Esophagus squamous epithelium (tissue), 4 donors: ENCODE measurements around the gene TROAP.

ENCODE experiments used
- POLR2A ChIP-seq, 4 donors: fragments of 450-650 bp; IDR thresholded peaks; one replicate each; pipeline ENCODE4 v1.6.1; 2017; ENCODE audit warnings: antibody characterized with exemption in 4 of 4, mild to moderate bottlenecking in 4 of 4, moderate library complexity in 3 of 4
- TF ChIP-seq, protein P1 (sequence below), 6 experiments: fragments of 450-650 bp in 4 of 6; fragments of 200-600 bp in 2 of 6; sonication (generic) in 2 of 6; IDR thresholded peaks; one replicate each; pipeline ENCODE4 v1.5.1; 2016 to 2019; ENCODE audit warnings: antibody characterized with exemption in 6 of 6, mild to moderate bottlenecking in 4 of 6, moderate library complexity in 4 of 6

DNA sequence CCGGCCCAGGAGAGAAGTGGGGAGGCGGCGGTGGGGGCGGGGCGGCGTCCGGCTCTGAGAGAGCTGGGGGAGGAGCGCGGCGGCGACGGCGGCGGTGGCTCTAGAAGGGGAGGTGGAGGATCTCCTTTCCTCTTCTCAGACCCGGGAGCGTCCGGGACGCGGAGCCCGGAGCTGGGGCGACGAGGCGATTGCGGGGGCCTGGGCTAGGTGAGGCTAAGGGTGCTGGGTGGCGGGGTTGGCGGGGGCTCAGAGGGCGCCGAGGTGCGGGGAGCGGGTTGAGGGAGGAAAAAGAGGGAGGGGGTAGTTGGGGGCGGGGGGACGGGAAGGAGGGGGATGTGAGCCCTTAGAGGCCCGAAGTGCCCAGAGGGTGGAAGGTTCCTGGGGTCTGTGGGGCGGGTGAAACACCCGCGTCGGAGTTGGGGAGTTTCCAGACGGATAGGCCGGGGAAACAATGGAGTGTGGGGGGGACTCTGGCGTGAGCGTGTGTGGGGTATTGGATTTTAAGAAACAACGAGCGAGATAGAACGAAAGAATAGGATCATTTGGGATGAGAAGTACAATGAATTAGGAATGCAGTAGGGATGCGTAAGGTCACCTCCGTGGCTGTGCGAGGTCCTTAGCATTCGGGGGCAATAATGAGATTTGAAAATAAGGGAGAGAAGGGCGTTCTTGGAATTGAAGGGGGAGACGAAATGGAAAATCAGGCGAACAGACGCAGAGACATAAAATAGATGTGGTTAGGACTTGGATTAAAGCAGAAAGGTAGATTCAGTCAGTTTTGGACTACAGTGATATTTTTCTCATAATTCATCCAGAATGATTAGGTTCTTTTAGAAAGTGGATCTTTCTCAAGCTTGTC is 44.6 kb downstream of the TROAP start, which contains the start of gene SPATS2:
- TF ChIP-seq, protein P1, sequence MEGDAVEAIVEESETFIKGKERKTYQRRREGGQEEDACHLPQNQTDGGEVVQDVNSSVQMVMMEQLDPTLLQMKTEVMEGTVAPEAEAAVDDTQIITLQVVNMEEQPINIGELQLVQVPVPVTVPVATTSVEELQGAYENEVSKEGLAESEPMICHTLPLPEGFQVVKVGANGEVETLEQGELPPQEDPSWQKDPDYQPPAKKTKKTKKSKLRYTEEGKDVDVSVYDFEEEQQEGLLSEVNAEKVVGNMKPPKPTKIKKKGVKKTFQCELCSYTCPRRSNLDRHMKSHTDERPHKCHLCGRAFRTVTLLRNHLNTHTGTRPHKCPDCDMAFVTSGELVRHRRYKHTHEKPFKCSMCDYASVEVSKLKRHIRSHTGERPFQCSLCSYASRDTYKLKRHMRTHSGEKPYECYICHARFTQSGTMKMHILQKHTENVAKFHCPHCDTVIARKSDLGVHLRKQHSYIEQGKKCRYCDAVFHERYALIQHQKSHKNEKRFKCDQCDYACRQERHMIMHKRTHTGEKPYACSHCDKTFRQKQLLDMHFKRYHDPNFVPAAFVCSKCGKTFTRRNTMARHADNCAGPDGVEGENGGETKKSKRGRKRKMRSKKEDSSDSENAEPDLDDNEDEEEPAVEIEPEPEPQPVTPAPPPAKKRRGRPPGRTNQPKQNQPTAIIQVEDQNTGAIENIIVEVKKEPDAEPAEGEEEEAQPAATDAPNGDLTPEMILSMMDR (IDR thresholded peaks at IDR 0.05): no peak
- TF ChIP-seq POLR2A (IDR thresholded peaks at IDR 0.05): no peak
